Activated gamma-delta T cell (primary cell): ENCODE results near the gene TMEM81.

Experiments used
- DNase-seq: peaks from one replicate; lab custom pipeline; 2025; lab: John Stamatoyannopoulos, UW

The TMEM81 gene

DNA sequence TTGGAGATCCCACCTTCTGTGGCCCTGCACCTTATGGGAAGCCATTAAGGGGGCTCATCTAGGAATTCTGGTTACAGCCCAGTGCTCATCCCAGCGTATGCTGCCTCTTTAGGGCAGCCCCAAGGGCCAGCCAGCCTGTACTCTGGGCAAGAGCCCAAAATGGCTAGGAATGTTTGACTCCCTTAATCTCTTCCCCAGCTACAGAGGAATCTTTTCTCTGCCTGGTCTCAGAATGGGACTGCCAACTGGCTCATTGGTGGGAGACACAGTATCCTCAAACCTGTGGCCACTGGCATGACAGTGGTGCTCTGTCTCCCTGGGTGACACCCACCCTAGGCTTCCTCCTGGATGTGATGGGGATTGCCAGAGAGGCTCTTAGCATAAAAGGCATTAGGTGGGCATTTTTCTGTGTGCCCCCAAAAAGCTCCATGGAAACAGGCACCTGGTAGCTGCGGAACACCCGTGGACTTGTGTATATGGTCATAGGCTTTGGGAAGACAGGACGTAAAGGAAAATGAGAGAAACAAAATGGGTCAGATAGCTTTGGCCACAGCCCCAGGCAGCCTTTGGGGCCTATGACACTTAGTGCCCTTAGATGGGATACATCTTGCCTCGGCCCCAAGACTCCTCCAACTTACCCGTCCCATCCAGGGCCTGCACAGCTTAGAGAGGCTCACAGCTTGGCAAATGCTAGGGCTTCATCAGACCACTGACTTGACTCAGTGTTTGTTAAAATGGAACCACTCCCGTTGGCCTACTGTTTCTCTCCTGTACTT lies 6.9 kb downstream of the TMEM81 start:
- no peak for DNase-seq

- no peak for DNase-seq
Measured at GRCh38 chr1:205076245-205076761, 8.0 kb downstream of the TMEM81 start.

DNA sequence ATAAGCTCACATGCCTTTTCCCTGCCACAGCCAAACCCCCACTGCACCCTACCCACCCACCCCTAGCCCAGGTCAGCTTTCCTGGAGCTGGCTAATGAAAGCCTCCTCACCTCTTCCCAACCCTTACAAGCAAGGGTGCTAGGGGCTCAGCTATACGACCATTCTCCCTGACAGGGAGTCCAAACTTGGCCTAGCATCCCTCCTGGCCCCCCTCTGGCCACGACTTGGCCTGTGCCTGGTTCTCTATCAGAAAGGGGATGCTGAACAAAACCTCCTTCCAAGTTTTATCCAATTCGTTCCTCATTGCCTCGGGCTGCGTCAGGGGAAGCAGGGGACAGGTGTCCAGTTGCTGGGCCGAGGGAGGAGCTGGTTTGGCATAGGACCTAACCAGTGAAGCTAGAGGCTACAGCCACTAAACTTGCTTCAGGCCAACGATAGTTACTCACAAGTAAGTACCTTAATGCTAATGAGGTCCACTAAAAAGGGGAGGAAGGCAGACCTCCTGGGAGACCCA lies 8.6 kb downstream of the TMEM81 start:
- DNase-seq, result no peak

GRCh38 chr1:205074513-205074912 lies 9.7 kb downstream of the TMEM81 start:
- DNase-seq, result no peak

- DNase-seq, result no peak
Measured at GRCh38 chr1:205074084-205074483, 10.2 kb downstream of the TMEM81 start.

GRCh38 chr1:205073511-205073910 lies 10.7 kb downstream of the TMEM81 start:
- no peak for DNase-seq

- DNase-seq, result no peak
Measured at GRCh38 chr1:205072881-205073280, 11.4 kb downstream of the TMEM81 start.

DNA sequence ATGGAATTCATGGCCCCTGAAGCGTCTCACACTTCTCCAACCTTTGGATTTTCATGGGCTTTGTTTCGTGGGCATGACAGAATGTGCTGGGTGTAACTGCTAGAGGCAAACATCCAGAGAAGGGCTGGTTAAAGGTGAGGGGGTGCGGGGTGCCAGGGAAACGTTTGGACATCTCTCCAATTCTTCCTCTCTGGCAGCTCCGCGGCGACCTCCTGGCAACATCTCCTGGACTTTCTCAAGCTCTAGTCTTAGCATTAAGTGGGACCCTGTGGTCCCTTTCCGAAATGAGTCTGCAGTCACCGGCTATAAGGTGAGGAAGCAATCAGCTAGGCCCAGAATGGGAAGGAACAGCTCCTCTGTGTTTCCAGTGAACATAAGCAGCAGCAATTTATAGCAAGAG lies 12.0 kb downstream of the TMEM81 start:
- DNase-seq, result no peak

DNA sequence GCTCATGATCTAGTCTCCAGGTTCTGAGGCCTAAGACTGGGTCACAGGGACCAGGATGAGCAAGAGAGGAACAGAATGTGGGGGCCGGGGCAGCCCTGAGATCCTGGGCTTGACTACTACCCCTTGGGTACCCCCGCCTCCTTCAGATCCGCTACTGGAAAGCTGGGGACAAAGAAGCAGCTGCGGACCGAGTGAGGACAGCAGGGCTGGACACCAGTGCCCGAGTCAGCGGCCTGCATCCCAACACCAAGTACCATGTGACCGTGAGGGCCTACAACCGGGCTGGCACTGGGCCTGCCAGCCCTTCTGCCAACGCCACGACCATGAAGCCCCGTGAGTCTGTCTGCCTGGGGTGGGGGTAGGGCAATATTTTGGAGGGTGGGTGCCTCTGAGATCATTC lies 12.5 kb downstream of the TMEM81 start:
- no peak for DNase-seq

DNA sequence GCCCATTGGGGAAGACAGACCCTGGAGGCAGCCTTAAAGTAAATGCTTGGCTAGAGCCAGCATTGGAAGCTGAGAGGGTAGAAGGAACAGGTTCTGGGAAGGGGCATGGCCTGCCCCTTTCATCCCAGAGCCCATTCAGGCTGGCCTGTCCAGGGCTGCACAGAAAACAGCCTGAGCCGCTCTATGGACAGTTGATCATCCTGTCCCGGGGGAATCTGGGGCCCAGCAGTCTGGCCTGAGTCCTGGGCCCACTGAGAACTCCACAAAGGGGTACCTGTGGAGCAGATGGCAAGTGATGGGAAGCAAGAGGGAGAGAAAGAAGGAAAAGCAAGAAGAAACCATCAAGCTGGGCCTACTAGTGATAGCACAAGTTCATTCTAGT lies 13.2 kb downstream of the TMEM81 start:
- no peak for DNase-seq

DNA sequence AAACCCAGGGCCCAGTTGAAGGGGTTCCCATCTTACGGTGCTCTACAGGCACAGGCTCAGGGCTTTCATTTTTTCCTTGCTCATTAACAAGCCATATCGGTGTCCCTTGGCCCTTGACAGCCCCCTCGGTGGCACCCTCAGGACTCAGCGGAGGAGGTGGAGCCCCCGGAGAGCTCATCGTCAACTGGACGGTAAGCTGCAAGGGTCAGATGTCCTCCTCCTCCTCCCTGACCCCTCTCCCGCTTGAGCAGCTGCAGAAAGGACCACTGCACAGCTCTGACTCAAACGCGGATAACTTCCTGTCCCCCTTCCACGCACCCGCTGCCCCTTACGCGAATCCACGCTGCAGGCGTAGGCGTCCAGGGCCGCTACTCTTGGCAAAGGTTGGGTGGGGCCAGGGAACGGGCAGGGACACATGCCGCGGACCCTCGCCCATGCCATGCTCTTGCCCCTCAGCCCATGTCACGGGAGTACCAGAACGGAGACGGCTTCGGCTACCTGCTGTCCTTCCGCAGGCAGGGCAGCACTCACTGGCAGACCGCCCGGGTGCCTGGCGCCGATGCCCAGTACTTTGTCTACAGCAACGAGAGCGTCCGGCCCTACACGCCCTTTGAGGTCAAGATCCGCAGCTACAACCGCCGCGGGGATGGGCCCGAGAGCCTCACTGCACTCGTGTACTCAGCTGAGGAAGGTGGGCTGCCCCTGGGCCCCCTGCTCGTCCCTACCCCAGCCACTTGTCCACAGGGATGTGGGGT lies 14.7 kb downstream of the TMEM81 start:
- DNase-seq, result no peak

DNA sequence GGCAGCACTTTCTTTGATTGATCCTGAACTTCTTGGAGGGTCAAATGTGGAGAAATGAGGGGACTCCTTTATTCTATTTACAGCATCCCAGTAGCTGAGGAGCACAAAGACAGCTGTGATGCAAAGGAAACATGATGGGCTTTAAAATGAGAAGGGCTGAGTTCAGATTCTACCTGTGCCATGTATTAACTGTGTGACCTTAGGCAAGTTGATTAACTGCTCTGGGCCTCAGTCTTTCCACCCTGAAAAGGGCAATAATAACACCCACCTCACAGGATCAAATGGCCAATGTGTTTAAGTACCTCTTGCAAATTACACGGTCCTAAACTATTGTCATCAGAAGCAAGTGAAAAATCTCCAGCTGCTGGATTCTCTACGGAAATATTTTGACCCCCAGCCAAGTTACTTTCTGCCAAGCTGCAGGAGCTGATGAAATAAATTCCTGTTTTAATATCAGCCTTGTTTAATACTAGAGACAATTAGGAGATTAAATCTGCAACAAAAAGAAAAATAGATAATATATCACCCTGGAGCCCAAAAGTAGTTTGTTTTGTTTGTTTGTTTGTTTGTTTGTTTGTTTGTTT lies 15.7 kb downstream of the TMEM81 start:
- no peak for DNase-seq

DNA sequence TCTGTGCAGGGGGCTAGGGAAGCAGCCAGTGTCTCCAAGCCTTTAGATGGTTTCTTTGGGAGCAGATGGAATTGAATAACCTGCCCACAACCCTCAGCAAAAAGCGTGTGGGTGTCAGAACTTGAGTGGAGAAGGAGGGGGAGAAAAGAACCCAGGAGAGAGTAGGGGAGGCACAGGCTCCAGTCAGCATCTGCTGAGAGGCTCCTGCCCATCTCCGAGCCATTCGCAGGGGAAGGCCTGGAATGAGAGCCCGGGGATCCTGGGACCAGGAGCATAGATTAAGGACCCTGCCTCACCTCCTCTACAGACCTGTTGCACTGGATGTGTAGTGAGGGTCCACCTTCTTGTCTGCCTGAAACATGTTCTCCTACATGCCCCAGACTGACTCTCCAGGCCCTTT lies 16.3 kb downstream of the TMEM81 start:
- no peak for DNase-seq

DNA sequence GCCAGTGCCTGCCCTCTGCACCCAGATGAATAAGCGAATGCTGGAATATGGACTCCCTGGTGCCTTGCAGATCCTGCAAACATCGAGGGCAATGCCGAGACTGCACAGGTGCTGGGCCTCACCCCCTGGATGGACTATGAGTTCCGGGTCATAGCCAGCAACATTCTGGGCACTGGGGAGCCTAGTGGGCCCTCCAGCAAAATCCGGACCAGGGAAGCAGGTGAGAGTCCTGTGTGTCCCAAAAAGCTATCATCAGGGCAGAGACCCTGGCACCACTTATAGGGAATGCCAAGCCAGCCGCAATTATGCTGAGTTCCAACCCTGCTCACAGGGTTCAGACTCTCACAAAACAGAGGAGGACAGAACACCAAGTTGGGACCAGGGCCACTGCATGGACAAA lies 17.2 kb downstream of the TMEM81 start:
- no peak for DNase-seq

- DNase-seq, result no peak
Measured at GRCh38 chr1:205066141-205066818, 18.0 kb downstream of the TMEM81 start.

GRCh38 chr1:205065666-205066065 lies 18.6 kb downstream of the TMEM81 start:
- DNase-seq, result no peak

DNA sequence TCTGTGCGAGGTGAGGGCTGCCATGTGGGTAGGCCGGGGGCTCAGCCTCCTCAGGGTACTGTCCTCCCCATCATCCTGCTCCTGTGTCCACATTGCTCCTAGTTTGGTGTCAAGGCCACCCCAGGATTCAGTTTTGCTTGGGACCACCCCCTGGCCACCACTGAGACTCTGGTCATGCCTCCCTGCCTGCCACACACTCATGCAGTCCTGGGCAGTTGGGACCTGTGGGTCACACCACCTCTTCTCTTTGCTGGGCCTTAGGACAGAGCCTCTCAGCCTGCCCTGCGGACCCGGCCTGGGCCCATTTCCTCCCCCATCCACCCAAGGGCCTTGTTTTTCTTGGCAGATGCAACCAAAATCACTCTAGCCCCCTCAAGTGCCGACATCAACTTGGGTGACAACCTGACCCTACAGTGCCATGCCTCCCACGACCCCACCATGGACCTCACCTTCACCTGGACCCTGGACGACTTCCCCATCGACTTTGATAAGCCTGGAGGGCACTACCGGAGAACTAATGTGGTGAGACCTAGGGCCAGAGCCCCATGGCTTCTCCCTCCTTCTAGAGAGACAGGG lies 19.4 kb downstream of the TMEM81 start:
- no peak for DNase-seq

DNA sequence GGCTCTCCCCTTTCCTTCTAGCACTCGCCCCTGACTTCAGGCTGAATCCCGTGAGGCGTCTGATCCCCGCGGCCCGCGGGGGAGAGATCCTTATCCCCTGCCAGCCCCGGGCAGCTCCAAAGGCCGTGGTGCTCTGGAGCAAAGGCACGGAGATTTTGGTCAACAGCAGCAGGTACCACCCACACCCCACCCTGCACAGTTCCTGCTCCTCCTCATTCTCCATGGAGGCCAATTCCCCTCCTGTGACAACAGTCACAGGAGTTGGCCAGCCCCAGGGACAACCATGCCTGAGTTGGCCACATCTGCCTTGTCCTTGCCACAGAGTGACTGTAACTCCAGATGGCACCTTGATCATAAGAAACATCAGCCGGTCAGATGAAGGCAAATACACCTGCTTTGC lies 20.0 kb downstream of the TMEM81 start:
- DNase-seq, result no peak

- no peak for DNase-seq
Measured at GRCh38 chr1:205062895-205063294, 21.4 kb downstream of the TMEM81 start.

DNA sequence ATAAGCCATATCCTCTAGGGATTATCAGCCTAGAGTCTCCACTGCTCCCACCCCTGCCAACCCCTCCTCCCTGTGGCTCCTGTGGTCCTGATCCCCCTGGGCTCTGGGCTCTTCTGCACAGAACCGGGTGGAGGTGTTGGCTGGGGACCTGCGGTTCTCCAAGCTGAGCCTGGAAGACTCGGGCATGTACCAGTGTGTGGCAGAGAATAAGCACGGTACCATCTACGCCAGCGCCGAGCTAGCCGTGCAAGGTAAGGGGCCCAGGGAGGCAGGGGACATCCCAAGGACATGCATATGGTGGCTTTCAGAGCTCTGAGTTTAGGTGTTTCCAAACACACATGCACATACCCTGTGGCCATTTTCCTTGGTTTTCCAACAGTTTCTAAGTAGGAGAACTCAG lies 21.9 kb downstream of the TMEM81 start:
- no peak for DNase-seq

DNA sequence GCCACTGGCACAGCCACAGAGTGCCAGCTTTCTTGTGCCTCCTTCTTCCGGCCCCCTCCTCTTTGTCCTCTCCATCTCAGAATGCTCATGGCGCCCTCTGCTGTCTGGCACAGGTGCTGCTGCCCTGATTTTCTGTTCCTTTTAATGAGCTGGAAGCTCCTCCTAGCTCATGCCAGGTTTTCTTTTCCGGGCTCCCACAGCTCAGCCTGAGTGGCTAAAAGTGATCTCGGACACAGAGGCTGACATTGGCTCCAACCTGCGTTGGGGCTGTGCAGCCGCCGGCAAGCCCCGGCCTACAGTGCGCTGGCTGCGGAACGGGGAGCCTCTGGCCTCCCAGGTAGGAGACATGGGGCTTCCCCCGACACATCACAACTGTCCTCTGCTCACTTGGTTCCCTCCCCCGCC lies 22.6 kb downstream of the TMEM81 start:
- DNase-seq, result no peak

DNA sequence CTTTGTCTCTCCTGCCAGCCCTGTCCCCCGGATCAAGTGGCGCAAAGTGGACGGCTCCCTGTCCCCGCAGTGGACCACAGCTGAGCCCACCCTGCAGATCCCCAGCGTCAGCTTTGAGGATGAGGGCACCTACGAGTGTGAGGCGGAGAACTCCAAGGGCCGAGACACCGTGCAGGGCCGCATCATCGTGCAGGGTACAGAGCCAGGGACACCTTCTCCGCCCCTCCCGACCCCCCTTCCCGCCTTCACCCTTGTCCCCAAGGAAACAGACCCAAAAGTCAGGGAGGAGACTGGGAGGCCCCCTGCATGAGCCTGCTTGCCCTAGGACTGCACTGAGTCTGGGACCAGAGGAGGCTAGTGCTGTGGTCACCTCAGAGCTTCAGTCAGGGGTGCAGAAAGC lies 23.0 kb downstream of the TMEM81 start:
- no peak for DNase-seq
